HFFc6 (cell line): Measurements from ENCODE around the gene ARAP3. TPM values are rescaled to one million over a fixed set of nuclear protein-coding genes. Genes with fewer than 3 reads are reported as not detected.

Experiments
- DNase-seq: peaks from one replicate; pipeline ENCODE4 v3.0.0-alpha.2; 2018
- H3K27ac Mint-ChIP-seq: 2 replicates; pipeline ENCODE4 v1.8.0; 2020; ENCODE audit warnings: mild to moderate bottlenecking, mixed read lengths
- H3K27me3 Mint-ChIP-seq: 2 replicates; pipeline ENCODE4 v1.8.0; 2021; ENCODE audit warnings: mild to moderate bottlenecking, moderate library complexity, mixed read lengths; ENCODE audit not compliant: insufficient read depth
- H3K36me3 Mint-ChIP-seq: 2 replicates; pipeline ENCODE4 v1.8.0; 2021; ENCODE audit warnings: low read depth, mixed read lengths
- H3K4me1 Mint-ChIP-seq: 2 replicates; pipeline ENCODE4 v1.8.0; 2020; ENCODE audit warnings: low read depth, mixed read lengths
- H3K4me3 Mint-ChIP-seq: 2 replicates; pipeline ENCODE4 v1.8.0; 2020; ENCODE audit warnings: mild to moderate bottlenecking, moderate library complexity, mixed read lengths
- H3K9me3 Mint-ChIP-seq: 2 replicates; pipeline ENCODE4 v1.8.0; 2020; ENCODE audit warnings: mild to moderate bottlenecking, mixed read lengths
- total RNA-seq, 6 experiments: library from RNA; stranded (reverse); fragmentation: NEBNext Ultra II Directional; extraction: Animal tissue kit (Norgen Biotek cat#: 25700); gene quantifications; 2 replicates in 1 of 6; 3 replicates in 5 of 6; pipeline ENCODE4 v1.2.3, GENCODE V29; 2021
- TF ChIP-seq, protein P1 (sequence below): fragments of 200-600 bp; sonication (generic); IDR thresholded peaks from 2 replicates; pipeline ENCODE4 v1.5.0; 2021; ENCODE audit warnings: antibody characterized with exemption, mild to moderate bottlenecking

Gene ARAP3
- total RNA-seq, 6 experiments from 2014 or later: 9.0 to 14.7 (median 13.2) TPM

DNA sequence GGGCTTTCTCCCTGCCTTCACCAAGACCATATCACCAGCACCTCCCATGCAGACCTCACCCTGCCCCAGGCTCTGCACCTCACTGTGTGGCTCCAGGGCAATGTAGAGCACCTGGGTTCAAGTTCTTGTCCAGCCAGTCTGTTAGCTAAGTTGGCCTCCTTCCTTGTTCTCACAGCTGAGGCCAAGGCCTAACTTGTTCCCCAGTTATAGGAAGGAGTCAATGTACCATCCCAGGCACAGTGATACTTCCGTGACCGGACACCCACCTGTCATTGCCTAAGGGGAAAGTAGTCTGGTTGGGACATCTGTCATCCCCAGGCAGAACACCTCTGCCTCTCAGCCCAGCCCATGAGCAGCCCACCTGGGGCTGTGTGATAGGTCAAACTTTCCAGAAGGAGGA is 14.4 kb upstream of the ARAP3 start:
- DNase-seq: no peak
- Mint-ChIP-seq H3K27me3 (peaks cover 40% of the 10 kb centered on the region), H3K36me3 (no peaks in the 10 kb centered on the region), H3K27ac (no peak overlapping the region), H3K4me1 (peaks cover 10% of the 10 kb centered on the region; the same call in 1 of the 2 replicates), H3K9me3 (no peaks in the 10 kb centered on the region), H3K4me3 (no peak overlapping the region)
- TF ChIP-seq, protein P1, sequence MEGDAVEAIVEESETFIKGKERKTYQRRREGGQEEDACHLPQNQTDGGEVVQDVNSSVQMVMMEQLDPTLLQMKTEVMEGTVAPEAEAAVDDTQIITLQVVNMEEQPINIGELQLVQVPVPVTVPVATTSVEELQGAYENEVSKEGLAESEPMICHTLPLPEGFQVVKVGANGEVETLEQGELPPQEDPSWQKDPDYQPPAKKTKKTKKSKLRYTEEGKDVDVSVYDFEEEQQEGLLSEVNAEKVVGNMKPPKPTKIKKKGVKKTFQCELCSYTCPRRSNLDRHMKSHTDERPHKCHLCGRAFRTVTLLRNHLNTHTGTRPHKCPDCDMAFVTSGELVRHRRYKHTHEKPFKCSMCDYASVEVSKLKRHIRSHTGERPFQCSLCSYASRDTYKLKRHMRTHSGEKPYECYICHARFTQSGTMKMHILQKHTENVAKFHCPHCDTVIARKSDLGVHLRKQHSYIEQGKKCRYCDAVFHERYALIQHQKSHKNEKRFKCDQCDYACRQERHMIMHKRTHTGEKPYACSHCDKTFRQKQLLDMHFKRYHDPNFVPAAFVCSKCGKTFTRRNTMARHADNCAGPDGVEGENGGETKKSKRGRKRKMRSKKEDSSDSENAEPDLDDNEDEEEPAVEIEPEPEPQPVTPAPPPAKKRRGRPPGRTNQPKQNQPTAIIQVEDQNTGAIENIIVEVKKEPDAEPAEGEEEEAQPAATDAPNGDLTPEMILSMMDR: no peak

DNA sequence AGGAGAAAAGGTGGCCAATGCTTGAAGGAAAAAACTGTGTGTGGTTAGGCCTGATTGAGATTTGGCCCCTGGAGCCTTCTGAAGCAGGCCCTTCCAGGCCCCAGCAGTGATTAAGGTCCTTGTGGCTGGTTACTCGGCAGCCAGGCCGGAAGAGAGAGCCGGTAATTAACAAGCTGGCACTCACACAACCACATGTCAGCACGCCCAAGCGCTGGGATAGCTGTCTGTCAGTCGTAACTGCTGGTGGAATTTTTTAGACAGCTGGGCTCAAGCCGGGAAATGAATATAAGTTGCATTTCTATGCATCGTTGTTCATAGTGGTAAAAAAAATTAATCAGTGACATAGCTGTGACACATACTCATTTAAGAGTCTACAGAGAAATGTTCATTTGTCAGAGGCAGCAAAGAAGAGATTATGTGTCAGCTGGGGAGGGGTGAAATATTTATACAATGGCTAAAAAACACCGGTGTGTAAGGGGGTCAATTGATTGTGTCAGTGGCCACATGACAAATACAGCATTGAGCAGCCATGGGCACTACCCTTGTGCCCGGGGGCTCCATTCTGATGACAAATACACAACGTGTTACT is 13.7 kb upstream of the ARAP3 start:
- Mint-ChIP-seq H3K36me3 (no peaks in the 10 kb centered on the region), H3K9me3 (no peaks in the 10 kb centered on the region), H3K27ac (no peak overlapping the region), H3K27me3 (peaks cover 37% of the 10 kb centered on the region), H3K4me3 (no peak overlapping the region), H3K4me1 (peaks cover 10% of the 10 kb centered on the region; the same call in 1 of the 2 replicates)
- TF ChIP-seq, protein P1: no peak
- no peak for DNase-seq

DNA sequence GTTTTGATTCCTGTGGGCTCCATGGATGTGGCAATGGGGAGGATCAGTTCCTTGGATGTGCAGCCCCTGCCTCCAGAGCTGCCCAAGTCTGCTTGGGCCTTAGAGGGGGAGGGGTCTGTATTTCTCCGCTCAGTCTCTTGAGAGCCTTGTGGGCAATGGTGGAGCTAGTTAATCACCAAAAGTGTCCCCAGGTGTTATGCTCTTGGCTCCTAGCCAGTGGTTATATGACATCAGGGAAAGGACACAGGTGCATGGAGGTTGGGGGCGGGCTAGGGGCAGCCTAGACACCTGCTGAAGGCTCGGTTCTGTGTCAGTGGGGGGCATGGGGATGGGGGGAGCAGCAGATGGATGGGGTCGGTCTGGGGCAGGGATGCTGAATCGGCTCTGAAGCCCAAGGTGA is 12.4 kb upstream of the ARAP3 start:
- no peak overlapping the region for H3K4me3 Mint-ChIP-seq
- no peak overlapping the region for H3K27ac Mint-ChIP-seq
- DNase-seq: no peak
- H3K4me1 Mint-ChIP-seq: peaks cover 10% of the 10 kb centered on the region; the same call in 1 of the 2 replicates
- TF ChIP-seq, protein P1: no peak
- H3K36me3 Mint-ChIP-seq: no peaks in the 10 kb centered on the region
- H3K27me3 Mint-ChIP-seq: peaks cover 37% of the 10 kb centered on the region
- no peaks in the 10 kb centered on the region for H3K9me3 Mint-ChIP-seq

DNA sequence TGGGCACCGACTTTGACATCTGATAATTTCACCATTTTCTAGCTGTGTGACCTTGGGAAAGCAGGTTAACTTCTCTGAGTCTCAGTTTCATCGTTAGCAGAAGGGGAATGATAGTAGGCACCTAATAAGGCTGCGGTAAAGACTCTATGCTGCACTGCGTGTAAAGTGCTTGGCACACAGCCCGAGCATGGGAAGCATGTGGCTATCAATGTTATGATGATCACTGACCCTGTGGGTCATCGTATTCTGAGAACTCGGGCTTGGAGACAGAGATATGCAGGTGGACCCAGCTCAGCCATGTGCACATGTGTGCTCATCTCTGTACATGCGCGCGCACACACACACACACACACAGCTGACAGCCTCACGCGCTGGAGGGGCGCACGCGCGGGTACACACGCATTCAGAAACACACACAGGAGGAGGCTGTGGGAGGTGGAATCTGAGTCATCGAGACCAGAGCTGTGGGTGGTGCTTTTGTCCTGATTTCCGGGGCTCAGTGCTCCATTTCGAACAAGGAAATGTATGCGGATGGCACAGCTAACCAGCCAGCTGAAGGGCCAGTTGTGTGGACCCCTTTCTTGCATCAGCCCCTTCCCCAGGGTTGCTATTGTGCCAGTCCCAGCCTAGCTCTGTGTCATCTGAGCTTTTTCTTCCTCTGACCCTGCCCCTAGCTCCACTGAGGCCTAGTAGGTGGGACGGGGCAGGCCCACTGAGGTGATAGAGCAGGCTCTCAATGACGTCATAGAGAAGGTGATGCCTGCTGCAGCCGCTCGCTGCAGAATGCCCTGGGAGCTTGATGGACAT is 11.1 kb upstream of the ARAP3 start:
- Mint-ChIP-seq H3K4me1 (peaks cover 10% of the 10 kb centered on the region; the same call in 1 of the 2 replicates), H3K9me3 (no peaks in the 10 kb centered on the region), H3K36me3 (no peaks in the 10 kb centered on the region), H3K4me3 (no peak overlapping the region; the same call in 1 of the 2 replicates), H3K27me3 (peaks cover 40% of the 10 kb centered on the region), H3K27ac (no peak overlapping the region)
- no peak for DNase-seq
- TF ChIP-seq, protein P1: no peak

DNA sequence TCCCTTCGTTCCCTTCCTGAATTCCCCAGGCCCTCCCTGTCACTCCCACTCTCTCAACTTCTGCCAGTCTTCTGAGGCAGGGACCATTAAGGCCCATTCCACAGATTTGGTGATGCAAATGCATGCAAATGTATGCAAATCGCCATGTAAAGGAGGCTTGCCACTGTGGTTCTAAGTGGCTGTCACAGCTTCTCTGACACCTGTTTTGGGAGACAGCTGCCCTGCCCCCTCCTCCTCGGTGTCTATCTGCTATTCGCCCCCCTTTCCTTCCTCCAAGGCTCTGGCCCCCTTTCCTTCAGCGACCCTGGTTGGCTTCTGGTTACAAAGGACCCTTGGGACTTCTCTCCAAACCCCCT is 10.5 kb upstream of the ARAP3 start:
- H3K4me3 Mint-ChIP-seq: peak overlapping the region; percentile 85
- TF ChIP-seq, protein P1: no peak
- no peak for DNase-seq
- H3K27me3 Mint-ChIP-seq: peaks cover 35% of the 10 kb centered on the region
- peaks cover 10% of the 10 kb centered on the region; the same call in 1 of the 2 replicates for H3K4me1 Mint-ChIP-seq
- no peaks in the 10 kb centered on the region for H3K36me3 Mint-ChIP-seq
- H3K9me3 Mint-ChIP-seq: no peaks in the 10 kb centered on the region
- no peak overlapping the region for H3K27ac Mint-ChIP-seq
